HepG2 (cell line): Measurements from ENCODE around the gene SMO.

Experiments used
- PHF8 ChIP-seq: sonication (generic); formaldehyde crosslinking; IDR thresholded peaks from 2 replicates; pipeline ENCODE4 v1.5.0; 2020; ENCODE audit warnings: missing genetic modification reagents
- RAD21 ChIP-seq: fragments of 450-650 bp; formaldehyde crosslinking; IDR thresholded peaks from 2 replicates; pipeline ENCODE4 v1.5.0; 2020; ENCODE audit warnings: mild to moderate bottlenecking
- RBM39 ChIP-seq: fragments of 200-400 bp; formaldehyde crosslinking; IDR thresholded peaks from one replicate; pipeline ENCODE4 v1.6.1; 2018; ENCODE audit warnings: antibody characterized with exemption, mild to moderate bottlenecking, low read depth, low read length; ENCODE audit not compliant: poor library complexity, severe bottlenecking
- ZBTB7A ChIP-seq: sonication (generic); formaldehyde crosslinking; IDR thresholded peaks from 2 replicates; pipeline ENCODE4 v1.8.0; 2022; ENCODE audit warnings: mild to moderate bottlenecking, missing genetic modification reagents
- TF ChIP-seq, protein P1 (sequence below): sonication (generic); formaldehyde crosslinking; IDR thresholded peaks from 2 replicates; pipeline ENCODE4 v1.4.0; 2020; ENCODE audit warnings: mild to moderate bottlenecking, low read depth, missing genetic modification reagents

DNA sequence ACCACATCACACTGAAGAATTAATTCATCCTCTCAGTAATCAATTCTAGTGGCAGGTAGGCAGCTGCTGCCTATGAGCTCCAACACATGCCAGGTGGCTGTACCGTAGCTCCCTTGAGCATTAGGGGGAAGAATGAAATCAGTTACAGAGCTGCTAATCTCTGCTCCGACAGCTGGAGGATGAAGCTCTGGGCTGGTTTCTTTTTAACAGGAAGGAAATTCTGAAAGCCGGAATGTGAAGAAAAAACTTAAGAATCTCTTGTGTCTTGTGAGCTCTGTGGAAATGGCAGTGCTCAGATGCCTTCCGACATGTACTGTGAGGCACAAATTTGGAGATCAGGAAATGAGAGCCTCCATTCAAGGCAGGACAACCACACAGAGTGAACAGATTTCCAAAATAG lies 33.6 kb downstream of the SMO start:
- TF ChIP-seq RAD21 (CRISPR knock-in tag) (no peak), RBM39 (no peak), ZBTB7A (CRISPR knock-in tag) (no peak), PHF8 (CRISPR knock-in tag) (no peak)
- TF ChIP-seq, protein P1, sequence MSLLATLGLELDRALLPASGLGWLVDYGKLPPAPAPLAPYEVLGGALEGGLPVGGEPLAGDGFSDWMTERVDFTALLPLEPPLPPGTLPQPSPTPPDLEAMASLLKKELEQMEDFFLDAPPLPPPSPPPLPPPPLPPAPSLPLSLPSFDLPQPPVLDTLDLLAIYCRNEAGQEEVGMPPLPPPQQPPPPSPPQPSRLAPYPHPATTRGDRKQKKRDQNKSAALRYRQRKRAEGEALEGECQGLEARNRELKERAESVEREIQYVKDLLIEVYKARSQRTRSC (CRISPR knock-in tag): no peak
